ENCODE data around the gene S100A1.
"Not testable (repeated sequence)": the region's sequence is repeated elsewhere in the genome, so short reads cannot be mapped to it uniquely, and the experiment has no call there.

Gene S100A1

GRCh38 chr1:153659656-153660055 lies 31.4 kb downstream of the S100A1 start:
- DNase-seq, result no peak

- no peak for DNase-seq
These were observed 33.0 kb downstream of the S100A1 start for GRCh38 chr1:153661111-153661708.

GRCh38 chr1:153662269-153662668 lies 34.0 kb downstream of the S100A1 start:
- DNase-seq, result no peak

GRCh38 chr1:153663211-153663610 lies 35.0 kb downstream of the S100A1 start:
- DNase-seq, result no peak

GRCh38 chr1:153667439-153667838 lies 39.2 kb downstream of the S100A1 start:
- DNase-seq, result no peak

- DNase-seq, result not testable (repeated sequence)
These were observed 40.4 kb downstream of the S100A1 start for GRCh38 chr1:153668672-153669071.

- no peak for DNase-seq
These were observed 41.4 kb downstream of the S100A1 start for GRCh38 chr1:153669606-153670005.

GRCh38 chr1:153670257-153670858 lies 42.1 kb downstream of the S100A1 start:
- DNase-seq, result no peak

- DNase-seq, result peak; percentile 99
These were observed 42.8 kb downstream of the S100A1 start, which contains the start of gene ILF2 for GRCh38 chr1:153670859-153671627. Gene ILF2 (minus strand): TSS chr1:153670993. CDS start chr1:153670922, 71 bp downstream.

- DNase-seq, result peak; percentile 64
These were observed 43.6 kb downstream of the S100A1 start for GRCh38 chr1:153671628-153672353.

- no peak for DNase-seq
These were observed 45.3 kb downstream of the S100A1 start for GRCh38 chr1:153673511-153673910.

- DNase-seq, result peak; percentile 59
These were observed 49.7 kb downstream of the S100A1 start for GRCh38 chr1:153677718-153678518.

GRCh38 chr1:153678519-153679336 lies 50.5 kb downstream of the S100A1 start, which contains the start of gene NPR1:
Gene NPR1 (plus strand): TSS chr1:153678688. CDS start chr1:153679109, 421 bp downstream.
- peak; percentile 24 for DNase-seq

GRCh38 chr1:153679337-153680119 lies 51.3 kb downstream of the S100A1 start:
- DNase-seq, result peak; percentile 24

- DNase-seq, result no peak
These were observed 51.8 kb downstream of the S100A1 start for GRCh38 chr1:153680120-153680403.

Measured in CD4-positive, alpha-beta T cell treated with Interleukin-12 subunit alpha and Interleukin-12 subunit beta, for 1 hour (primary cell).